GM06990 (cell line): ENCODE data around the gene SLC16A11.
"Not testable (repeated sequence)": the region's sequence is repeated elsewhere in the genome, so short reads cannot be mapped to it uniquely, and the experiment has no call there.

Experiments used
- DNase-seq: peaks from one replicate; pipeline ENCODE4 v3.0.0-alpha.2; 2011; ENCODE audit not compliant: insufficient read length; ENCODE audit errors: extremely low read depth
- H3K27me3 ChIP-seq: replicated peaks from 2 replicates; pipeline ENCODE4 v1.6.0; 2011; ENCODE audit warnings: low read length; ENCODE audit not compliant: control insufficient read depth, insufficient read depth
- H3K36me3 ChIP-seq: 2 replicates; pipeline ENCODE4 v1.5.1; 2011; ENCODE audit warnings: low read length; ENCODE audit not compliant: control insufficient read depth, insufficient read depth
- H3K4me3 ChIP-seq: replicated peaks from 2 replicates; pipeline ENCODE4 v1.5.1; 2011; ENCODE audit warnings: low read depth, mild to moderate bottlenecking, control low read depth, low read length
- CTCF ChIP-seq: IDR thresholded peaks from 2 replicates; pipeline ENCODE4 v1.5.1; 2011; ENCODE audit warnings: low read length, control low read depth, mild to moderate bottlenecking, inconsistent platforms; ENCODE audit not compliant: insufficient read depth, poor library complexity, severe bottlenecking

SLC16A11 gene

GRCh38 chr17:6994666-6995256, 49.1 kb downstream of the SLC16A11 start:
- no peak for DNase-seq
- TF ChIP-seq CTCF = no peak
- Histone ChIP-seq H3K36me3 (peaks cover 12% of the 10 kb centered on the region), H3K4me3 (no peak overlapping the region), H3K27me3 (no peaks in the 10 kb centered on the region)

DNA sequence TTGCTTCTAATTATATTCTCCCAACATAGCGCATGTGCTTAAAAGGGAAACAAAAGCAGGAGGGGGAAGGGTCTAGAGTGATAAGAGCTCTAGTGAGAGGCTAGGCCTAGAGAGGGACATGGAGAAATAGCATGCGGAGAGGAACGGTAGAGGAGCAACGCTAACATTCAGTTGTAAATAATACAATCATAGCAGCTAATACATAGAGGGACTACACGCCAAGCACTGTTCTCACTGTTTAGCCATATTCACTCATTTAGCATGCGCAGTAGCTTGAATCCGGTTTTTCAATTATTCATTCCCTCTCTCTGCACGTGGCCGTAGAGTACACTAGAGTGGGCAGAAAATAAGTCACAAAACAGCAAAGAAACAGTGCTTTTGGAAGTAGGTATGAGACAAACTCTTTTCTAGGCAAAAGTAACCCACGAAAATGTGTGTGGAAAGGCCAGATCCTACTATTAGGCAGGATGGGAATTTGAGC, 49.7 kb downstream of the SLC16A11 start:
- no peak for DNase-seq
- Histone ChIP-seq H3K36me3 (peaks cover 11% of the 10 kb centered on the region), H3K27me3 (no peaks in the 10 kb centered on the region), H3K4me3 (no peak overlapping the region)
- no peak for TF ChIP-seq CTCF

DNA sequence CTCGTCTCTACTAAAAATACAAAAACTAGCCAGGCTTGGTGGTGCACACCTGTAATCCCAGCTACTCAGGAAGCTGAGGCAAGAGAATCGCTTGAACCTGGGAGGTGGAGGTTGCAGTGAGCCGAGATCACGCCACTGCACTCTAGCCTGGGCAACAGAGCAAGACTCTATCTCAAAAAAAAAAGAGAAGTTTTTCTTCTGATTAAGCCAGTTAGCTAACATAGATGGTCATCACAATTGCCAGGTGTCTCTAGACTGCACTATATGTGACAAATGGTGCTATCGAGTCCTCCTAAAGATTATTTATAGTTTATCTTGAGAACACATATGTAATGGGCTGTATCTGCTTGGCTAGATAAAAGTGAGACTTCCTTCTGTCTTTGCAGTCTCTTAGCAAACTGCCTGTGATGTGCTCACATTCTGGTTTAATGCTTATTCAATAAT, 50.3 kb downstream of the SLC16A11 start:
- not testable (repeated sequence) for H3K27me3 ChIP-seq, H3K36me3 ChIP-seq, DNase-seq, H3K4me3 ChIP-seq
